SK-N-MC (cell line): ENCODE results near the gene MAST3.

Source experiments
- DNase-seq: peaks from one replicate; pipeline ENCODE4 v3.0.0-alpha.2; 2011; ENCODE audit warnings: low read depth, low spot score
- H3K27ac ChIP-seq: fragments of 200-600 bp; sonication (generic); 2 replicates; pipeline ENCODE4 v1.5.1; 2016; ENCODE audit warnings: mixed run types
- H3K36me3 ChIP-seq: fragments of 200-600 bp; sonication (generic); 2 replicates; pipeline ENCODE4 v1.6.1; 2017; ENCODE audit warnings: antibody characterized with exemption, low read length, mixed read lengths; ENCODE audit not compliant: insufficient read depth
- H3K4me3 ChIP-seq: fragments of 200-600 bp; sonication (generic); 2 replicates; pipeline ENCODE4 v1.5.1; 2016
- H3K9ac ChIP-seq: fragments of 200-600 bp; sonication (generic); 2 replicates; pipeline ENCODE4 v1.8.0; 2017; ENCODE audit warnings: mixed run types, mixed read lengths; ENCODE audit not compliant: insufficient read length
- H3K9me3 ChIP-seq: fragments of 200-600 bp; sonication (generic); 2 replicates; pipeline ENCODE4 v1.6.1; 2017; ENCODE audit warnings: low read depth, mild to moderate bottlenecking, antibody characterized with exemption, low read length, moderate library complexity, mixed read lengths
- EZH2 ChIP-seq: fragments of 200-600 bp; sonication (generic); IDR thresholded peaks from one replicate; pipeline ENCODE4 v1.6.1; 2017; ENCODE audit warnings: antibody characterized with exemption
- FOXP2 ChIP-seq: optimal IDR thresholded peaks from 2 replicates; pipeline ENCODE3; 2011; ENCODE audit warnings: mild to moderate bottlenecking, moderate library complexity; ENCODE audit not compliant: insufficient read depth; ENCODE audit errors: extremely low read length, control extremely low read depth
- POLR2AphosphoS5 ChIP-seq: IDR thresholded peaks from 2 replicates; pipeline ENCODE4 v1.6.1; 2012; ENCODE audit warnings: mild to moderate bottlenecking, low read depth, low read length, borderline replicate concordance

Gene MAST3

GRCh38 chr19:18170714-18171255 is 73.2 kb downstream of the MAST3 start:
- Histone ChIP-seq H3K27ac (no peak overlapping the region), H3K36me3 (peaks cover 8% of the 10 kb centered on the region; the same call in 1 of the 2 replicates), H3K9me3 (no peaks in the 10 kb centered on the region), H3K9ac (no peak overlapping the region), H3K4me3 (no peak overlapping the region)
- TF ChIP-seq FOXP2 (no peak), POLR2AphosphoS5 (no peak), EZH2 (no peak)
- no peak for DNase-seq

GRCh38 chr19:18171605-18172327 is 74.2 kb downstream of the MAST3 start:
- Histone ChIP-seq H3K9me3 (no peaks in the 10 kb centered on the region), H3K4me3 (no peak overlapping the region), H3K9ac (no peak overlapping the region), H3K36me3 (peaks cover 4% of the 10 kb centered on the region; the same call in 1 of the 2 replicates), H3K27ac (no peak overlapping the region)
- DNase-seq: no peak
- TF ChIP-seq POLR2AphosphoS5: no peak

GRCh38 chr19:18172331-18173053 is 74.9 kb downstream of the MAST3 start:
- TF ChIP-seq EZH2 (no peak), FOXP2 (no peak), POLR2AphosphoS5 (no peak)
- H3K27ac ChIP-seq: no peak overlapping the region
- H3K4me3 ChIP-seq: no peak overlapping the region
- no peak for DNase-seq
- H3K36me3 ChIP-seq: peaks cover 4% of the 10 kb centered on the region; the same call in 1 of the 2 replicates
- H3K9me3 ChIP-seq: no peaks in the 10 kb centered on the region
- H3K9ac ChIP-seq: no peak overlapping the region

GRCh38 chr19:18173054-18173571 is 75.5 kb downstream of the MAST3 start:
- H3K9me3 ChIP-seq: no peaks in the 10 kb centered on the region
- TF ChIP-seq FOXP2: no peak
- no peak for TF ChIP-seq POLR2AphosphoS5
- TF ChIP-seq EZH2: no peak
- H3K27ac ChIP-seq: no peak overlapping the region
- H3K4me3 ChIP-seq: peak overlapping the region; percentile 79
- DNase-seq: no peak
- H3K36me3 ChIP-seq: peaks cover 4% of the 10 kb centered on the region; the same call in 1 of the 2 replicates
- no peak overlapping the region for H3K9ac ChIP-seq

GRCh38 chr19:18173572-18174288 is 76.2 kb downstream of the MAST3 start, which contains the start of gene IFI30:
Gene IFI30, plus strand, starts transcription at chr19:18173813. Its CDS starts 29 bp downstream, at chr19:18173842.
- H3K9ac ChIP-seq: peak within 1 kb of the TSS; percentile 37
- TF ChIP-seq POLR2AphosphoS5 (no peak), FOXP2 (no peak), EZH2 (no peak)
- DNase-seq: no peak
- peak within 1 kb of the TSS; percentile 79 for H3K4me3 ChIP-seq
- no peak within 1 kb of the TSS for H3K27ac ChIP-seq
- H3K9me3 ChIP-seq: no peaks in the 10 kb centered on the region
- H3K36me3 ChIP-seq: peaks cover 4% of the 10 kb centered on the region; the same call in 1 of the 2 replicates

DNA sequence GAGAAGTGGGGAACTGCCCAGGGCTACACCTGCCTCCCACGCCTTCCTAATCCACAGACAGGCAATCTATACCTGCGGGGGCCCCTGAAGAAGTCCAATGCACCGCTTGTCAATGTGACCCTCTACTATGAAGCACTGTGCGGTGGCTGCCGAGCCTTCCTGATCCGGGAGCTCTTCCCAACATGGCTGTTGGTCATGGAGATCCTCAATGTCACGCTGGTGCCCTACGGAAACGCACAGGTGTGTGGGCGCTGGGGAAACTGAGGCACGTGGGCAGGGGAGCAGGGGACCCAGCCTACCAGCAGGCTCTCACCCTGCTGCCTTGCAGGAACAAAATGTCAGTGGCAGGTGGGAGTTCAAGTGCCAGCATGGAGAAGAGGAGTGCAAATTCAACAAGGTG is 77.4 kb downstream of the MAST3 start:
- DNase-seq: no peak
- Histone ChIP-seq H3K9me3 (no peaks in the 10 kb centered on the region), H3K36me3 (no peaks in the 10 kb centered on the region), H3K4me3 (no peak overlapping the region), H3K27ac (no peak overlapping the region), H3K9ac (no peak overlapping the region)
- no peak for TF ChIP-seq POLR2AphosphoS5
- TF ChIP-seq EZH2: no peak
- no peak for TF ChIP-seq FOXP2

DNA sequence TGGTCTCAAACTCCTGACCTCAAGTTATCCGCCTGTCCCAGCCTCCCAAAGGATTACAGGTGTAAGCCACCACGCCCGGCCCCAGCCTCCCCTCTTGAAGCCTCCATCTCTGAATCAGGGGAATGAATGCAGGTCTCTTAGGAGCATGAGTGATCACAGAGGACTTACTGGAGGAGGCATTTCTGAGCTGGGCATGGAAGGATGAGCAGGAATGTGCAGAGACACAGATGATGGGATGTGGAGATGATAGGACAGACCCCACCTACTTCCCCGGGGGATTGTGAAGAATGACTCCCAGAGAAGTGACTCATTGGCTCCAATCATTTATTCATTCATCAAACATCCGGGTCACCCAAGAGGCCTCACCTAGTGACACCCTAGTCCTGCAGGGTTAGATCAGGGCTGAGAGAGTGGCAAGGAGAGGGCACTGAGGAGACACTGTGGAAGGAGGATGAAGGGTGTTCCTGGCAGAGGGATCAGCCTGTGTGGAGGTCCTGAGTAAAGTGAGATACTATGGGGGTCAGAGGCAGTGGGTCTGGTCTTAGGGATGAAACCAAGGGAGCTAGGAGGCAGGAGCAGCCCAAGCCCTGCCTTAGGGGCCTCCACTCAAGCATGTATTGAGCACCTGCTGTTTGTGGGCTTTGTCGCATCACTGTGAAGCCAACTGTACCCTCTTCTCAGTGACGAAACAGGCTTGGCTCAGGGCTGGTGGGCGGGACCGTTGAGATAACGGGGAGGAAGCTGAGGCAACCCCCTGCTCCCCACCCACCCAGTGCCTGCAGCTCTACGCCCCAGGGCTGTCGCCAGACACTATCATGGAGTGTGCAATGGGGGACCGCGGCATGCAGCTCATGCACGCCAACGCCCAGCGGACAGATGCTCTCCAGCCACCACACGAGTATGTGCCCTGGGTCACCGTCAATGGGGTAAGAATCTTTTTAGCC is 79.1 kb downstream of the MAST3 start:
- Histone ChIP-seq H3K4me3 (no peak overlapping the region), H3K36me3 (no peaks in the 10 kb centered on the region), H3K9me3 (no peaks in the 10 kb centered on the region), H3K27ac (no peak overlapping the region), H3K9ac (no peak overlapping the region)
- no peak for TF ChIP-seq POLR2AphosphoS5
- no peak for TF ChIP-seq EZH2
- no peak for TF ChIP-seq FOXP2
- DNase-seq: no peak
